ES-I3 (cell line): ENCODE measurements around the gene YAP1.

Experiments
- H3K36me3 ChIP-seq: 2 replicates; pipeline ENCODE4 v1.6.1; 2013; ENCODE audit warnings: mild to moderate bottlenecking, low read length, control low read depth, moderate library complexity; ENCODE audit not compliant: insufficient read depth
- H3K4me1 ChIP-seq: 2 replicates; pipeline ENCODE4 v1.6.1; 2013; ENCODE audit warnings: mild to moderate bottlenecking, control low read depth, low read length; ENCODE audit not compliant: insufficient read depth
- H3K9ac ChIP-seq: 2 replicates; pipeline ENCODE4 v1.6.1; 2013; ENCODE audit warnings: low read depth, mild to moderate bottlenecking, low read length, moderate library complexity
- H3K9me3 ChIP-seq: 2 replicates; pipeline ENCODE4 v1.6.1; 2013; ENCODE audit warnings: mild to moderate bottlenecking, low read length, moderate library complexity; ENCODE audit not compliant: control insufficient read depth, insufficient read depth

Gene YAP1

DNA sequence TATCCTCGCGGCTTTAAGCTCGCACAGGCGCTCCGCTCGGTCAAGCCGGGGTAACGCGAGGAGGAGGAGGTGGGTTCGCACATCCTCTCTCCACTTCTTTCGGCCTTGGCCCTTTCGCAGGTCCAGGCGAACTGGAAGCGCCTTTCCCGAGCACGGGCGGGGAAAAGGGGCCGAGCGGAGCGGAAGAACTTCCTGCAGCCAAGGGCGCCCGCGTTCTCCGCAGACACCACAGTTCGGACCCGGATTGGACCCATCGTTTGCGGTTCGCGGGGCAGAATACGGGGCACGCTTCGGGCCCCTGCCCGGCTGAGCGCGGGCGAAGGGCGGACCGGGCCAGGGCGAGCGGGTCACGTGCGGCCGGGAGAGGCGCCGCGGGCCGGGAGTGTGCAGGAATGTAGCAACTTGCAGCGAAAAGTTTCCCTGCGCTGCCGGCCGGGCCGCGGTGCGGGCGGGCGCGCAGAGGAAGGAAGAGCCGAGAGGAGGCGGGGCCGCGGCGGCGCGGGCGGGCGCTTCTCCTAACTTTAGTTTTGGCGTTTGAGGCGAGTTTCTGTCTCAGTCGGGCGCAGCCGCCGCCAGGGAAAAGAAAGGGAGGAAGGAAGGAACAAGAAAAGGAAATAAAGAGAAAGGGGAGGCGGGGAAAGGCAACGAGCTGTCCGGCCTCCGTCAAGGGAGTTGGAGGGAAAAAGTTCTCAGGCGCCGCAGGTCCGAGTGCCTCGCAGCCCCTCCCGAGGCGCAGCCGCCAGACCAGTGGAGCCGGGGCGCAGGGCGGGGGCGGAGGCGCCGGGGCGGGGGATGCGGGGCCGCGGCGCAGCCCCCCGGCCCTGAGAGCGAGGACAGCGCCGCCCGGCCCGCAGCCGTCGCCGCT lies at the start of gene YAP1:
Gene YAP1 (plus strand): TSS at position 552 of the 865 bp plus-strand sequence. CDS start 402 bp downstream, outside the sequence.
- Histone ChIP-seq H3K9ac (peak within 1 kb of the TSS; percentile 89), H3K9me3 (no peaks in the 10 kb centered on the region), H3K4me1 (peaks cover 12% of the 10 kb centered on the region), H3K36me3 (no peaks in the 10 kb centered on the region)

DNA sequence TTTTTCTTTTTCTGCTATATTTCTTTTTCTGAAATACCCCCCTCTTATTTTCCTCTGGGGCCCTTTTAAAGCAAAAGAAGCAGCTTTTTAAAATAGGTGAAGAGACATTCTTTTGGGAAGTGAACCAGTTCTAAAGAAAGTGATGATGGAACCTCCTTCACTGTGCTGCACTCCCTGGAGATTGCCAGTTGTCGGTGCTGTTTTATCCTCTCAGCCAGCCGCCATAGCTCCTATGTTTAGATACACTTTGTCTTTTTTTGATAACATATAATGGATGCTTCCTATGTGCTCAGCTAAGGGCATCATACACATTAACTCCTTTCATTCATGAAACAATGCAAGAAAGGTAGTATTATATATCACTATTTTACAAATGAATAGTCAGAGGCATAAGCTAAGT lies 49.0 kb upstream of the YAP1 start:
- H3K36me3 ChIP-seq, result no peaks in the 10 kb centered on the region
- H3K9ac ChIP-seq, result no peak overlapping the region
- no peaks in the 10 kb centered on the region for H3K9me3 ChIP-seq
- no peaks in the 10 kb centered on the region for H3K4me1 ChIP-seq

GRCh38 chr11:102062106-102062505 lies 48.1 kb upstream of the YAP1 start:
- no peaks in the 10 kb centered on the region for H3K36me3 ChIP-seq
- no peak overlapping the region for H3K9ac ChIP-seq
- no peaks in the 10 kb centered on the region for H3K9me3 ChIP-seq
- H3K4me1 ChIP-seq, result no peaks in the 10 kb centered on the region

DNA sequence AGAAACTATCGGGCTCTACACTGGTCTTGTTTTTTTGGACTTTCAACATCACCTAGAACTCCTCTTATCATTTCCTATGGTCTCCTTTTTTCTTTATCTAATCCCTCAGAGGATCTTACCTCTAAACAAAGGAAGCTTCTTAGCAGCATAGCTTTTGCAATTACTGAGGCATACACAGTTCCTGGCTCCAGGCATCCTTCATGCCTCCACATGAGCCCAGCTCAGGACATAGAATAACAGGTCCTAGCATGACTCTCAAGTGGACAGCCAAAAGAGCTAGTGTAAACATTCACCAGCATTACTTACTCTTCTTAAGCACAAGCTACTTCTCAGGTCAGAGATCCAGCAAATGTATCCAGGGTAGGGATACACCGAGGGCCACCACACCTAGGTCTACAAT lies 45.9 kb upstream of the YAP1 start:
- no peaks in the 10 kb centered on the region for H3K36me3 ChIP-seq
- H3K9ac ChIP-seq, result no peak overlapping the region
- H3K9me3 ChIP-seq, result no peaks in the 10 kb centered on the region
- H3K4me1 ChIP-seq, result no peaks in the 10 kb centered on the region

- no peak overlapping the region for H3K9ac ChIP-seq
- no peaks in the 10 kb centered on the region for H3K36me3 ChIP-seq
- H3K4me1 ChIP-seq, result no peaks in the 10 kb centered on the region
- H3K9me3 ChIP-seq, result no peaks in the 10 kb centered on the region
Measured at GRCh38 chr11:102070766-102071165, 39.5 kb upstream of the YAP1 start.

DNA sequence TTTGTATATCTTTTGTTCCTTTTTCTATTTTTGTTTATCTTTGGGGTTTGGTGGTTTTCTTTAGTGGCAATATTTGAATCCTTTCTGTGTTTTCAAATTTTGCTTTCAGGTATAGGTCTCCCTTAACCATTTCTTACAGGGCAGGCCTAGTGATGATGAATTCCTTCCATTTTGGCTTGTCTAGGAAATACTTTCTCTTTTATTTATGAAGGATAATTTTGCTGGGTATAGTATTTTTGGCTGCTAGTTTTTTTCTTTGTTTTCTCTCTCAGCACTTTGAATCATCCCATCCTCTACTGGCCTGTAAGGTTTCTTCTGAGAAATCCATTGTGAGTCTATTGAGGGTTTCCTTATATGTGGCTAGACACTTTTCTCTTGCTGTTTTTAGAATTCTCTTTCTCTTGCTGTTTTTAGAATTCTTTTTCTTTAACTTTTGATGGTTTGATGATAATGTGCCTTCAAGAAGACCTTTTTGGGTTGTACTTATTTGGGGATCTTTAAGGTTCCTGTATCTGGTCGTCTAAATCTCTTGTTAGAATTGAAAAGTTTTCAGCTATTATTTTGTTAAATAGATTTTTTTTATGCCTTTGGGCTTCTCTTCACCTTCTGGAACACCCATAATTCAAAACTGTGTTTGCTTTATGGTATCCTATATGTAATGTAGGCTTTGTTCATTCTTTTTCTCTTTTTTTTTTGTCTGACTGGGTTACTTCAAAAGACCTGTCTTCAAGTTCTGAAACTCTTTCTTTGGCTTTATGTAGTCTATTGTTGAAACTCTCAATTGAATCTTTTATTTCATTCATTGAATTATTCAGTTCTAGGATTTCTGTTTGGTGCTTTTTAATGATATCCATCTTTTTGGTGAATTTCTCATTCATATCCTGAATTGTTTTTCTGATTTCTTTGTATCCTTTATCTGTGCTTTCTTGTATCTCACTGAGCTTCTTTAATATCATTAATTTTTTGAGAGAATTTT lies 38.5 kb upstream of the YAP1 start:
- Histone ChIP-seq H3K9ac (no peak overlapping the region), H3K9me3 (no peaks in the 10 kb centered on the region), H3K36me3 (no peaks in the 10 kb centered on the region), H3K4me1 (no peaks in the 10 kb centered on the region)

- Histone ChIP-seq H3K9me3 (no peaks in the 10 kb centered on the region), H3K36me3 (no peaks in the 10 kb centered on the region), H3K4me1 (no peaks in the 10 kb centered on the region), H3K9ac (no peak overlapping the region)
Measured at GRCh38 chr11:102073253-102073652, 37.0 kb upstream of the YAP1 start.

DNA sequence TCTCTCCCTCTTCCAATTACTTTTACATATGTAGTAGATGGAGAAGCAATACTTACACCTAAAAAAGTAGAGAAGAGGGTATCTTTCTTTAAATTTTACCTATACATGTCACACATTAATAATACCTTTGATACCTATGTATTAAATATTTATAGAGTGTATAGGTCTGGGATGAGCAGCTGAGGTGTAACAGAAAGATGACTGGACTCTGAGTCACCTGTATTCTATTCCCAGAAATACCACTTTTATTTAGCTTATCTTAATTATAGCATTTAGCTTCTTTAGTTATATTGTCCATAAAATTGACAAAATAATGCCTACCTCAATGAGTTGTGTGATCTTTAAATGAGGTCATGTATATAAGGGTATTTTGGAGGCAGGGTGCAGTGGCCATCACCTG lies 30.6 kb upstream of the YAP1 start:
- no peak overlapping the region for H3K9ac ChIP-seq
- no peaks in the 10 kb centered on the region for H3K9me3 ChIP-seq
- no peaks in the 10 kb centered on the region for H3K36me3 ChIP-seq
- no peaks in the 10 kb centered on the region for H3K4me1 ChIP-seq

GRCh38 chr11:102081313-102081712 lies 28.9 kb upstream of the YAP1 start:
- H3K4me1 ChIP-seq, result peaks cover 6% of the 10 kb centered on the region; the same call in 1 of the 2 replicates
- H3K9ac ChIP-seq, result no peak overlapping the region
- H3K9me3 ChIP-seq, result no peaks in the 10 kb centered on the region
- no peaks in the 10 kb centered on the region for H3K36me3 ChIP-seq

GRCh38 chr11:102085864-102086551 lies 24.2 kb upstream of the YAP1 start:
- no peak overlapping the region for H3K9ac ChIP-seq
- peaks cover 6% of the 10 kb centered on the region; the same call in 1 of the 2 replicates for H3K4me1 ChIP-seq
- H3K36me3 ChIP-seq, result no peaks in the 10 kb centered on the region
- no peaks in the 10 kb centered on the region for H3K9me3 ChIP-seq

- Histone ChIP-seq H3K9me3 (no peaks in the 10 kb centered on the region), H3K36me3 (no peaks in the 10 kb centered on the region), H3K9ac (no peak overlapping the region), H3K4me1 (no peaks in the 10 kb centered on the region)
Measured at GRCh38 chr11:102097186-102097585, 13.1 kb upstream of the YAP1 start.

- Histone ChIP-seq H3K36me3 (no peaks in the 10 kb centered on the region), H3K4me1 (no peaks in the 10 kb centered on the region), H3K9me3 (no peaks in the 10 kb centered on the region), H3K9ac (no peak overlapping the region)
Measured at GRCh38 chr11:102099755-102100154, 10.5 kb upstream of the YAP1 start.

- Histone ChIP-seq H3K9ac (peak overlapping the region; percentile 89; the same call in 1 of the 2 replicates), H3K36me3 (no peaks in the 10 kb centered on the region), H3K4me1 (peaks cover 1% of the 10 kb centered on the region), H3K9me3 (no peaks in the 10 kb centered on the region)
Measured at GRCh38 chr11:102108734-102109440, 1.4 kb upstream of the YAP1 start.

DNA sequence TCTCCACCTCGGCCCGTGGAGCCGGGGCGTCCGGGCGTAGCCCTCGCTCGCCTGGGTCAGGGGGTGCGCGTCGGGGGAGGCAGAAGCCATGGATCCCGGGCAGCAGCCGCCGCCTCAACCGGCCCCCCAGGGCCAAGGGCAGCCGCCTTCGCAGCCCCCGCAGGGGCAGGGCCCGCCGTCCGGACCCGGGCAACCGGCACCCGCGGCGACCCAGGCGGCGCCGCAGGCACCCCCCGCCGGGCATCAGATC lies 439 bp downstream of the YAP1 start:
- H3K36me3 ChIP-seq, result no peaks in the 10 kb centered on the region
- H3K9me3 ChIP-seq, result no peaks in the 10 kb centered on the region
- peaks cover 15% of the 10 kb centered on the region for H3K4me1 ChIP-seq
- peak overlapping the region; percentile 89 for H3K9ac ChIP-seq
